LHCN-M2 (cell line): ENCODE results near the gene IL22. TPM values are rescaled to one million over a fixed set of nuclear protein-coding genes. Genes with fewer than 3 reads are reported as not detected.

ENCODE experiments used
- DNase-seq: peaks from one replicate; pipeline ENCODE4 v3.0.0-alpha.2; 2012; ENCODE audit warnings: low read depth
- total RNA-seq: library from RNA; depleted of rRNA; stranded (reverse); fragments of >200 nt; gene quantifications from 2 replicates; pipeline ENCODE4 v1.2.3, GENCODE V29; 2014

The IL22 gene
- total RNA-seq, 1 experiment from 2014 or later = not detected

- no peak for DNase-seq
Measured at GRCh38 chr12:68264158-68264855, 10.9 kb upstream of the IL22 start.

- DNase-seq = no peak
Measured at GRCh38 chr12:68263366-68263765, 10.0 kb upstream of the IL22 start.

- DNase-seq = no peak
Measured at GRCh38 chr12:68261896-68262295, 8.5 kb upstream of the IL22 start.

- no peak for DNase-seq
Measured at GRCh38 chr12:68260153-68260552, 6.7 kb upstream of the IL22 start.

GRCh38 chr12:68259318-68259940 is 6.0 kb upstream of the IL22 start:
- peak; percentile 94 for DNase-seq

- DNase-seq = no peak
Measured at GRCh38 chr12:68252077-68252476, 1.3 kb downstream of the IL22 start.

- DNase-seq = peak; percentile 69
Measured at GRCh38 chr12:68250454-68250853, 3.0 kb downstream of the IL22 start.

- no peak for DNase-seq
Measured at GRCh38 chr12:68247785-68248184, 5.6 kb downstream of the IL22 start.

GRCh38 chr12:68246350-68246749 is 7.1 kb downstream of the IL22 start:
- DNase-seq = no peak

- no peak for DNase-seq
Measured at GRCh38 chr12:68245180-68246021, 8.0 kb downstream of the IL22 start.

GRCh38 chr12:68242777-68243176 is 10.6 kb downstream of the IL22 start:
- no peak for DNase-seq

GRCh38 chr12:68240975-68241374 is 12.4 kb downstream of the IL22 start:
- DNase-seq = peak; percentile 41

- DNase-seq = peak; percentile 57
Measured at GRCh38 chr12:68240079-68240478, 13.3 kb downstream of the IL22 start.

GRCh38 chr12:68239309-68239982 is 14.0 kb downstream of the IL22 start:
- DNase-seq = no peak

- peak; percentile 38 for DNase-seq
Measured at GRCh38 chr12:68237619-68238018, 15.8 kb downstream of the IL22 start.

- peak; percentile 68 for DNase-seq
Measured at GRCh38 chr12:68237078-68237477, 16.3 kb downstream of the IL22 start.

GRCh38 chr12:68236421-68237059 is 16.9 kb downstream of the IL22 start:
- DNase-seq = peak; percentile 73

GRCh38 chr12:68235576-68235975 is 17.8 kb downstream of the IL22 start:
- DNase-seq = no peak

GRCh38 chr12:68234140-68234539 is 19.3 kb downstream of the IL22 start:
- DNase-seq = no peak

GRCh38 chr12:68233498-68233897 is 19.9 kb downstream of the IL22 start:
- DNase-seq = no peak

- no peak for DNase-seq
Measured at GRCh38 chr12:68231691-68232090, 21.7 kb downstream of the IL22 start.
